ENCODE data around the gene MET. TPM values are rescaled to one million over a fixed set of nuclear protein-coding genes. Genes with fewer than 3 reads are reported as not detected.
"Not testable (repeated sequence)": the region's sequence is repeated elsewhere in the genome, so short reads cannot be mapped to it uniquely, and the experiment has no call there.

Gene MET
- total RNA-seq, 1 experiment from 2014 or later, result 242 TPM

GRCh38 chr7:116810267-116811116, 138.5 kb downstream of the MET start:
- CTCF ChIA-PET, result interaction anchor here (0.7 to 1.2 kb wide), 3 partner anchors 139 to 221 kb away, joined by 3 to 7 read pairs (median 5); no protein-coding TSS in a partner anchor
- BruUV-seq (replicated peaks), result no TSS peak
- intact Hi-C loops (cut with micrococcal nuclease; ENCODE audit: unreplicated experiment), result no loop called here
- no peak for DNase-seq
- Mint-ChIP-seq H3K4me3 (ENCODE audit: low read depth, unreplicated experiment) (peak overlapping the region; percentile 36), H3K27ac (ENCODE audit: unreplicated experiment) (peak overlapping the region; percentile 64), H3K9me3 (ENCODE audit: low read depth, unreplicated experiment) (no peaks in the 10 kb centered on the region), H3K4me1 (ENCODE audit: low read depth, unreplicated experiment) (peaks cover 56% of the 10 kb centered on the region), H3K36me3 (ENCODE audit: insufficient read depth, unreplicated experiment) (peaks cover 7% of the 10 kb centered on the region), H3K27me3 (ENCODE audit: unreplicated experiment) (no peaks in the 10 kb centered on the region)
- no peak for TF ChIP-seq CTCF (IDR thresholded peaks at IDR 0.05; ENCODE audit: unreplicated experiment)

GRCh38 chr7:116811768-116812167, 139.8 kb downstream of the MET start:
- Mint-ChIP-seq H3K4me3 (ENCODE audit: low read depth, unreplicated experiment) (no peak overlapping the region), H3K36me3 (ENCODE audit: insufficient read depth, unreplicated experiment) (peaks cover 7% of the 10 kb centered on the region), H3K27me3 (ENCODE audit: unreplicated experiment) (no peaks in the 10 kb centered on the region), H3K9me3 (ENCODE audit: low read depth, unreplicated experiment) (no peaks in the 10 kb centered on the region), H3K4me1 (ENCODE audit: low read depth, unreplicated experiment) (peaks cover 55% of the 10 kb centered on the region), H3K27ac (ENCODE audit: unreplicated experiment) (peak overlapping the region; percentile 44)
- no TSS peak for BruUV-seq (replicated peaks)
- no peak for DNase-seq
- intact Hi-C loops (cut with micrococcal nuclease; ENCODE audit: unreplicated experiment), result loop anchor here (2.0 kb wide), 1 partner anchor 51 kb away; the partner anchor contains the start of gene CAPZA2
- CTCF ChIA-PET, result no interaction called here
- TF ChIP-seq CTCF (IDR thresholded peaks at IDR 0.05; ENCODE audit: unreplicated experiment), result no peak

GRCh38 chr7:116812860-116813259, 140.9 kb downstream of the MET start:
- CTCF ChIA-PET, result no interaction called here
- Mint-ChIP-seq H3K4me1 (ENCODE audit: low read depth, unreplicated experiment) (peaks cover 53% of the 10 kb centered on the region), H3K36me3 (ENCODE audit: insufficient read depth, unreplicated experiment) (peaks cover 7% of the 10 kb centered on the region), H3K27ac (ENCODE audit: unreplicated experiment) (peak overlapping the region; percentile 93), H3K9me3 (ENCODE audit: low read depth, unreplicated experiment) (no peaks in the 10 kb centered on the region), H3K27me3 (ENCODE audit: unreplicated experiment) (no peaks in the 10 kb centered on the region), H3K4me3 (ENCODE audit: low read depth, unreplicated experiment) (peak overlapping the region; percentile 24)
- intact Hi-C loops (cut with micrococcal nuclease; ENCODE audit: unreplicated experiment), result loop anchor here (2.0 kb wide), 1 partner anchor 50 kb away; the partner anchor contains the start of gene CAPZA2
- no peak for TF ChIP-seq CTCF (IDR thresholded peaks at IDR 0.05; ENCODE audit: unreplicated experiment)
- DNase-seq, result no peak
- no TSS peak for BruUV-seq (replicated peaks)

GRCh38 chr7:116813371-116813770, 141.4 kb downstream of the MET start:
- BruUV-seq (replicated peaks), result TSS peak; percentile 51
- intact Hi-C loops (cut with micrococcal nuclease; ENCODE audit: unreplicated experiment), result loop anchor here (2.0 kb wide), 1 partner anchor 49 kb away; the partner anchor contains the start of gene CAPZA2
- H3K36me3 Mint-ChIP-seq (ENCODE audit: insufficient read depth, unreplicated experiment); H3K9me3 Mint-ChIP-seq (ENCODE audit: low read depth, unreplicated experiment); H3K27me3 Mint-ChIP-seq (ENCODE audit: unreplicated experiment); H3K4me3 Mint-ChIP-seq (ENCODE audit: low read depth, unreplicated experiment); DNase-seq; CTCF ChIA-PET: not testable (repeated sequence)
- Mint-ChIP-seq H3K4me1 (ENCODE audit: low read depth, unreplicated experiment) (peaks cover 48% of the 10 kb centered on the region), H3K27ac (ENCODE audit: unreplicated experiment) (peak overlapping the region; percentile 93)

- H3K4me1 Mint-ChIP-seq (ENCODE audit: low read depth, unreplicated experiment), result peaks cover 31% of the 10 kb centered on the region
- peaks cover 5% of the 10 kb centered on the region for H3K36me3 Mint-ChIP-seq (ENCODE audit: insufficient read depth, unreplicated experiment)
- TF ChIP-seq CTCF (IDR thresholded peaks at IDR 0.05; ENCODE audit: unreplicated experiment), result no peak
- H3K9me3 Mint-ChIP-seq (ENCODE audit: low read depth, unreplicated experiment), result no peaks in the 10 kb centered on the region
- H3K27me3 Mint-ChIP-seq (ENCODE audit: unreplicated experiment), result no peaks in the 10 kb centered on the region
- H3K4me3 Mint-ChIP-seq (ENCODE audit: low read depth, unreplicated experiment), result no peak overlapping the region
- CTCF ChIA-PET, result no interaction called here
- no TSS peak for BruUV-seq (replicated peaks)
- intact Hi-C loops (cut with micrococcal nuclease; ENCODE audit: unreplicated experiment), result no loop called here
- no peak overlapping the region for H3K27ac Mint-ChIP-seq (ENCODE audit: unreplicated experiment)
- DNase-seq, result no peak
Observed at GRCh38 chr7:116815041-116815440, 143.0 kb downstream of the MET start.

Measured in Calu3 (cell line).